ENCODE results near the gene FMO2.
A peak's percentile ranks its signal among the peaks of the same experiment; 100 is the strongest.
"Not testable (repeated sequence)": the region's sequence is repeated elsewhere in the genome, so short reads cannot be mapped to it uniquely, and the experiment has no call there.

The FMO2 gene

DNA sequence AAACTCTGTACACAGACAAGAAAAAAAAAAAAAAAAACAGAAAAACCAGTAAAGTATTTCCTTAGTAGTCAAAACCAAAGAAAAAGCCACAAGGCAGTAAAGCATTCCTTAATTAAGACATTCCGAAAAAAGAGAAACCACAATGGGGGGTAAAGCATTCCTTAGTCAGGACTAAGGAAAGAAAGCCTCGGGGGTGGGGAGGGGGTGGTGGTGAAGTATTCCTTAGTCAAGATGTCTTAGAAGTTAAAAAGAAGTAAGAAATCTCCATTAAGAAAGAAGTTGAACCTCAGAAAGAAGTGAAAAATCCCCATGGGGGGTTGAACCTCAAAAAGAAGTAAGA lies 35.0 kb downstream of the FMO2 start:
- no peak for DNase-seq

DNA sequence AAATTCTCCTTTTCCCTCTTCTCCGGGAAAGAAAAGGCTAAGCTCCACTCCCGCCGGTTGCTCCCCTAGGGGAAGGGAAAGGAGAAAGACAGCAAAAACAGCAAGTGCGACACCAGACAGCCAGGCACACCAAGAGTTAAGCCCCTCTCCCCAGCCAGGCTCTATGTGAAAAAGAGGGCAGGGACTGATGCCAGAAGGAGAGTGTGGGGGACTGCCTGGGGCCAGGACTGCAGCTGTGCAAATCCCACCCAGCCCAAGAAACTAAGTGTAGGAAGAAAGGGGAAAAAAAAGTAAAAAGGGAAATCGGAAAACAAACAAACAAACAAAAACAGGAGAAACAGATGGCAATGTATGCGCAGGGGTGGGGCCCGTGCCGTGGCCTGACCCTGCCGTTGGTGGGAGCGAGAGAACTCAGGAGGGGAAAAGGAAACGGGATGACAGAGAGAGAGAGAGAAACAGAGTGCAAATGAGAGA lies 35.5 kb downstream of the FMO2 start:
- DNase-seq: no peak

DNA sequence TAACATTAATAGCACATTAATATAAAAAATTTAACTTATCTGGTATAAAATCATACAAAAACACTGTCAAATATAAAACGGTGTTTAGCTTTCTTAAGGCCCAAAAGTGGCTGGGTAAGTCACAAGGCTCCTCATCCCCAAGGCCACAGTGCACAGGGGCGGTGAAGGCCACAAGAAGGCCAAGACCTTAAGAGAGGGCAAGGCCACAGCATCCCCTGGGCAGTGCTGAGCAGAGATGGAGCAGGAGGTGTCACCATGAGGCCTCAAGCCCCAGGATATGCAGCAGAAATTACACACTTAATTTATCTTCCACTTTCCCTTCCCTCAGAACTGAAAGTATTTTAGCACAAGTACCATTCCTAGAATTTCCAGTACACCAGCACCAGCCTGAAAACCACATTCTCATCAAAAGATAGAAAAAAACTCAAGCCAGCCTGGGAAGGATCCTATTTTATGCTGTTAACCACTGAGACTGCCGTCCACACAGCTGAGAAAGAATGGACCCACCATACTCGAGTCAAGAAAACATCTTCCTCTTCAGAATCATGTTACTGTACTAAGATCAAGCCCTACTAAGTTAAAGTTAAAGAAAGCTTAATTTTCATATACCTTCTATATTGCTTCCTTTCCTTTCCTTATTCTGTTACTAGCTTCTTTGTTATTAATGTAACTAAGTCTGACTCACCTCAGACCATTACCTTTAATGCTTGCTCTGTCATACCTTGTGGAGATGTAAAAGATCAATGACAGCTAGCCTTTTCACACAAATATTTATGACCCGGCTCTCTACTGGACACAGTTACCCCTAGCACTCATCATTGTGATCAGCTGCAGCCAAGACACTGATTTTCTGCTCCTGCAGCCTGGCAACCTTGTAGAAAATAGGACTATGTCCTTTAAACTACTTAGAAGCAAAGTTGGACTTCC lies 36.8 kb downstream of the FMO2 start:
- DNase-seq: no peak

DNA sequence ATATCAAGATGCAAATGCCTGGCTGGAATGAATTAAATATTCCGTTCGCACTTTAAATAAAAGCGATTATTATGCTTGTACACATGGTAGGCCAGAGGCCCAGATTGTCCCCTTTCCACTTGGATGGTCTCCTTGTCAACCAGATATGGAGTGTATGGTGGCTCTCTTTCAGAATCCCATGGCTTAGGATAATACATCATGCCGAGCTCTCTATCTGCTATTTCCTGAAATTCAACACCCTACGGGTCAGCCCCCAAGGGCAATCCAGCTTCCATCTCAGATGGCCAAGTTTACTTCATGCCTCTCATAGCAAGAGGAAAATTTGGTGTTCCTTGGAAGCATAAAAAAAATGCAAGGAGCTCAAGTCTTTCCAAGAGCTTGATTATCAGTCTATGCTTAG lies 37.8 kb downstream of the FMO2 start:
- DNase-seq: no peak

DNA sequence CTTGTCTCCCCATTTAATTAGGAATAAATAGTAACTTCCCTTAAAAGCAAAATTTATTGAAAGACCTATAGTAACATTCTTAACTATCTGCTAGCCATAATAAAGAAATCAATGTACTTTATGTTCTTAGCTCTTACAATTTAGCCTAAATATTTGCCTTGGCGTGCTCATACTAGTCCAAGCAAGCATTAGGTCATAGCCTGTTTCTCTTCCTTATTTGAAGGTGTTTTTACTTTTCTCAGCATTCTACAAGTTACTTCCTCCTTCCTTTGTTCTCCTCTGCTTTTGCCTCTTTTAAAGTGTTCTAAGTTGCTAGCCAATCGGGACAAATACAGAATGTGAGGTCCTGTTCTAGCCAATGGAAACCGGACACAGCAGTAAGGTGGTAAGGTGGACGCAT lies 39.2 kb downstream of the FMO2 start:
- DNase-seq: not testable (repeated sequence)

DNA sequence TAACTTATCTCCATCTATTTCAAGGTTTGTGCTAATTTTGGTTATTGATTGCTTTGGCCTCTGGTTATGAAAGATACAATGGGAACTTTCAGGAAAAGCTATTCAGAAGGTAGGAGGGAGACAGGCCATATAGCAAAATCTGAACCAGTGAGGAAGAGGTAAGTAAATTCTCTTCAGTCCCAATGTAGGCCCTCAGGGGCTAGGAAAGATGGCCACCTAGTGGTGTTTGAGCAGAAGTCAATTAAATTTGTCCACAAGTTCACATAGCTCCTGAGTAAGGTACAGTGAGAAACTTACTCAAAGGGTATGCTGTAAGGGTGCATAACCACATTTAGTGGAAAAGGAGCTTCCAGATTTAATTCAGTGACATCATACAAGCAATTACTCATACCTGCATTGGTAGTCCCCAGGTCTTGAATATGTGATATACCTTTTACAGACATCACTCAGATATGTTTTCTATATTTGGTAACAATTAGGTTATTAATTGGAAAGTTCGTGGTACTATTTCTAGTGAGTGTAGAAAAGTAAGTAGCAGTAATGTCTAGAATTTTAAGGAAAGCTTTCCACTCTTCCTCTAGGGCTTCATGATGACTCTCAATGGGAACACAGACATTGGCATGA lies 41.8 kb downstream of the FMO2 start:
- DNase-seq: peak; percentile 58

DNA sequence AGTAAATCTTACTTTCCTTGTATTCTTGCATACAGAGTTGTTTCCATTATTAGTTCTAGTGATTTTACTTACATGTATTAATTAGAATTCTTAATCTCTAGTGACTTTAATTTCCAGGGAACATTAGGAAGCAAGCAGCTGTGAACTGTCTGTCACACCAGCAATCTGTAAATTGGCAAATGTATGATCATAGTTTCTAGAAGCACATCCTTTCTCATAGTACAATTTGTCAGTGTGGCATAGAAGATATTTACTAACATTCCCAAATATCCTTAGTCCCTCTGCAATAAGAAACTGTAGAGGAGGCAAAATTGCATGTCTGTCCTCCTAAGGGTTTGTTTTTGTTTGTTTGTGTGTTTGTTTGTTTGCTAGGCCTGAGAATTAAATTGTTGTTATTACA lies 46.2 kb downstream of the FMO2 start:
- no peak for DNase-seq

DNA sequence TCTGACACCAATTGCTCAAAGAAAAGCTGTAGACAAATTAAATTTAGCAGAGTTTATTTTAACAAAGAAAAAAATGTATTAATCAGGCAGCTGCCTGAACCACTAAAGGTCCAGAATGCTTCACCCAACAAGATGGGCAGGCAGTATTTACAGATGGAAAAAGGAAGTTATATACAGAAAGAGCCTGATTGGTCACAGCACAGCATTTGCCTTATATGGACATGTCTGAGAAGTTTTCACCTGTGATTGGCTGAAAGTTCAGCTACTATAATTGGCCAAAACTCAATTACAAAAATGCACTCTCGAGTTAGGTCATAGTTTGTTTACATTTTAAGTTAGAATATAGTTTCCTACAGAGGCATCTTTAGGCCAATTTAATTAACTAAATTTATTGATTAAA lies 48.1 kb downstream of the FMO2 start:
- DNase-seq: no peak

DNA sequence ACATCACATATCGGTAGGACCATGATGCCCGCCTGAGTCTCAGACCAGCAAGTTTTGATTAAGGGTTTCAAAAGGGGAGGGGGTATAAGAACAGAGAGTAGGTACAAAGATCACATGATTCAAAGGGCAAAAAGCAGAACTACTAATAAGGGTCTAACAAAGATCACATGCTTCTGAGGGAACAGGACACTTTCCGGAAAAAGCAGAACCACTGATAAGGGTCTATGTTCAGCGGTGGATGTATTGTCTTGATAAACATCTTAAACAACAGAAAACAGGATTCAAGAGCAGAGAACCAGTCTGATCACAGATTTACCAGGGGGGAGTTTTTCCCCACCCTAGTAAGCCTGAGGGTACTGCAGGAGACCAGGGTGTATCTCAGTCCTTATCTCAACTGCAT lies 51.1 kb downstream of the FMO2 start:
- not testable (repeated sequence) for DNase-seq

DNA sequence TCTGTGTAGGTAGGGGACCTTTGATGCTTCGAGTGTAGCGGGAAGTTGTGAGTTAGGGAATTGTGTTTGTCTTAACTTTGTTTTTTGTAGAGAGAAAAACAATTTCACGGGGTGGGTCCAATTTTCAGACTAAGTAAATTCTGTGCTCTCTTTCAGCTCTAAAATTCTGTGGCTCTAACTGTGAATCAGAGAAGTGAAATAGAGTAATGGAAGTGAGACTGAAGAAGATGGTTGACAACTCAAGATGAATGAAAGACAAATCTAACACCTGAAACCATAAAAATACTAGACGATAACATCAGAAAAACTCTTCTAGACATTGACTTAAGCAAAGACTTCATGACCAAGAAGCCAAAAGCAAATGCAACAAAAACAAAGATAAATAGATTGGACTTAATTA lies 58.8 kb downstream of the FMO2 start:
- DNase-seq: no peak

DNA sequence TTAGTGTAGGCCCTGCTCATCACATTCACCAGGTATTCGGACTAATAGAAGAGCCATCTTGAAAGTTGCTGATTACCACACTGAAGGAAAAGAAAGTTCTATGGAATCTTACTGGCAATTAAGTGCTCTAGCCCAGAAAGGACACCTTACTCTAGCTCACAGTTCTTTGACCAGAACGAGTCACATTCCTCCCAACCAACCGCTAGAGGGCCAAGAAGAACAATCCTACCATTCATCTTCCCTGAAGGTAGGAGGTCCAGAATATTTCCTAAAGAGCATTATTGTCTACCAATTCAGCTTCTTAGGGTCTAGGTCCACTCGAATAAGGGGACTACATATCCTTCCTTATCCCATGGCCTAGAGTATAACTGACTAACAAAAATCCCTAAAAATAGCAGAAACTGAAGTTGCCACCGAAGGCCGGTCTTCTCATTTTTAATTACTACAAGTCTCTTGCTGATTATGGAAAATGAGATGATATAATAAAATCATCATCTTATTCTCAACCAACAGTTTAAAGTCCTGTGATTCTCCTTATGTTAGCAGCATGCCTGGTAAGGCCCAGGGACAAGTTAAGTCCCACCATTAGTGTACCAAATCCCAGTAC lies 60.5 kb downstream of the FMO2 start:
- no peak for DNase-seq

DNA sequence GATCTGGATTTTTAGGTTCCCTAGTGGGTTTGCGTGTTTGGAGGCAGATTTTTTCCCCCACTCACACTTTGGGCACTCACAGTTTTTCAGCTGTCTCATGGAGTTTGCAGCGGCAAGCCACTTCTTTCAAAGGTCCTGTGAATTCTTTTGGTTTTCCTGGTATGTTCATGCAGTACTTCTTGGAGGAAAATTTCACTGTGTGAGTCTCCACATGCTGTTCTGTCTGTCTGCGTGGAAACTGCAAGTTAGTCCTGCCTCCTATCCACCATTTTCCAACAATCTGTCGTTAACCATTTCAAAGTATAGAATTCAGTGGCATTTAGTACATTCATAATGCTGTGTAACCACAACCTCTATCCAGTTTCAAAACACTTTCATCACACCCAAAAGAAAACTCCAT lies 62.4 kb downstream of the FMO2 start:
- no peak for DNase-seq

DNA sequence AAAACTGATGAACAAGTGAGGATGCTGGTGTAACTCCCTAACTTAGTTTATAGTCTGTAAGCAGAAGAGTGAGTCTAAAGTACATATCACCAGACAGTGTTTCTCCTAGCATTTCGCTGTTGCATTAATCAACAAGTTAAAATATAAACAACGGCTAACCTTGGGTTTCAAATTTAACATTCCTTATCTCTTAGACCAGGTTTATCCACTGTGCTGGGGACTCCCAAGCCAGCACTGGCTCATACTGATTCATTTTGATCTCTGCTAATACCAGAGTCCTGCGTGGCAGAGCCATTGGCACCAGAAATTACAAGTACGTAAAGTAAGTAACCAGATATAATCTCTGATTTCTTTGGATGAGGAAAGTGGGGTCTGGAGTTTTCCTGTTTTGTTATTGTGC lies 63.2 kb downstream of the FMO2 start, which contains the start of gene FMO1:
FMO1 (plus strand) TSS at position 193 of the 400 bp plus-strand sequence. CDS start 9,594 bp downstream, outside the sequence.
- no peak for DNase-seq

DNA sequence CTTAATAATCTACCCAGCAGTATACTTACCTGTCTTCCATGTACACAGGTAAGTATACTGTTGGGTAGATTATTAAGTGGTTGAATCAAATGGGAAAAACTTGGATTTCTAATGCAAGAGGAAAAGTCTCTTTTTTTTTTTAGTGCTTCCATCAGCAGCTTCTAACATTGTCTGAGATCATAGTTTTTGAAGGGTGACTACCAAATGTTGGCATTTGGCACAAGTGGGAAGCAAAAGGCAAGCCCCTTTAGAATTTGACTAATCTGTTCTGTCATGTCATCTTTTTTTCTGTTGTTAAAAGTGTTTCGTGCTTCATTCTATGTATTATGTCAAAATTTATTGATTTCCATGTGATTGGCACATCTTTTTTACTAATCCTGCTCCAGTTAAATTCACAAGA lies 63.7 kb downstream of the FMO2 start:
- no peak for DNase-seq

DNA sequence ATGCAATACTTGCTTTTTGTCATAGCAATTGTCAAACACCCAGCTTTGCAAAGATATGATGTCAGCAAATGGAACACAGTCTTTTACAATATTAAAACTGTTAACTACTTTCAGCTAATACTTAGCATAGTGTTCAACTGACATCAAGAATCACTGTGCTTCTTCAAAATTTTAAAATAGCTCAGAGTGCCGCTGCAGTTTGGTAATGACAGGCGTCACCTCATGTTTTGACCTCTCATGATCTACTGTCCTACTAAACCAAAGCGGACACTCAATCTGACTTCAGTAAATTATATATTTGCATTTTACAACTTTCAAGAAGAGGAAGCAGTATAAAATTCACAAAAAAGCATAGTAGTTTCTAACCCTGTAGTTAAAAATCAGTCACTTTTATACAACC lies 65.2 kb downstream of the FMO2 start:
- DNase-seq: no peak

DNA sequence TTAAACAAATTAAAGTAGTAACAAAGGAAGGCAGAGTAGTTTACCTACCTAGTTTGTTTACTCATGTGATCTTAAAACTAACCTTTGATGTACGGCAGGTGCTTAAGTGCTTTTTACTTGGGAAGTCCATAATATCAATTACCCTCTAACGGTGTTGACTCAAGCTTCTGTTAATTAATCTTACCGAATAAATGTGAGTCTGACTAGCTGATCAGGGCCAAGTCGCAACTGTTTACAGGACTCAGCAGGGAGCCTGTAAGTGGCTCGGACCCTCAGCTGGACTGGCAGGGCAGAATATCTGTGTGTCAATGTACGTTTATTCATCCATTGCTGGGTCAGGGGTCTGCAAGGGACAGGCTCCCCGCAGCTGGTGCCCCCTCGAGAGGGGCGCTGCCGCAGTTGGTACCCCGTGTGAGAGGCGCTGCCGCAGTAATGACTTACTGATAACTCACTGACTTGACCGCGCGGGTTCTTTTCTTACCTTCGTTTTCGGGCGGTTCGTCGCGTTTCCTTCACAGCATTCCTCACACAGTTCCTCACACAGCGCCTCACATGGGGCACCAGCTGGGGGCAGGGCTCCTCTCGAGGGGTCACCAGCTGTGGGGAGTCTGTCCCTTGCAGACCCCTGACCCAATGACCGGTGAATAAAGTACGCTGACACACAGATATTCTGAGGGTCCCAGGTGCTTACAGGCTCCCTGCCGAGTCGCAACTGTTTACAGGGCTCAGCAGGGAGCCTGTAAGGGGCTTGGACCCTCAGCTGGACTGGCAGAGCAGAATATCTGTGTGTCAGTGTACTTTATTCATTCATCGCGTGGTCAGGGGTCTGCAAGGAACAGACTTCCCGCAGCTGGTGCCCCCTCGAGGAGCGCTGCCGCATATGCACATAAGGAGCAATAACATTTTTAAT lies 66.2 kb downstream of the FMO2 start:
- peak; percentile 63 for DNase-seq

DNA sequence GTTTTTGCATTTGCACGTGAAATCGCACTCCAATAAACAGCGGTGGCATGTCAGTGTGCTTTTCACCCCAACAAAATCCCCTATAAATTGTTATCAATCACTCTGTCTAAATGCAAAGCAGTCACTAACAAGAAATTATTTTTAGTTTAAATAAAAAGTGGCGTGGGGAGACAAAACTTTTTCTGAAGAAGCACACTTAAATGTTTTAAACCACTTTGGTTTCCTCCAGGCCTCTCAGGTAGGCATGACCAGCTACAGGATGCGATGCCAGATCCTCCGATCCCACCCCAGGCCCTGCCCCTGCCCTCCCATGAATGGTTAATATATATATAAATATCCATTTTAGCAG lies 66.8 kb downstream of the FMO2 start:
- DNase-seq: no peak

DNA sequence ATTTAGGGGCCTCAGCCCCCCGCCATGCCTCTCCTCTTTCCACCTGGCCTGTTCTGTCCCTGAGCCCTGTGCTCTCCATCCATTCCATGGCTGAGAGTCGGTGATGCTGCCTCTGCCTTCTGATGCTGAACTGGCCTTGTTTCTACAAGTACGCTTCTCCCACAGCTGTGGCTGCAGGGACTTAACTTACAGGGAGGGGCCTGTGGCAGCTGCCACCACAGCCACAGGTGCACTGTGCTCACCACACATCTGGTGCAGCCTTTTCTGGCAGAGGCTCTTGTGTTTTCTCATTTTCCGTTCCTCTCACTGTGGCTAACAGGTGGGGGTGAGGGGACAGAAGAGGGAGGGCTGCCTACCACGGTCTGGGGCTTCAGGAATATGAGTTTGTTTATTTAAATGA lies 67.4 kb downstream of the FMO2 start:
- DNase-seq: peak; percentile 50

DNA sequence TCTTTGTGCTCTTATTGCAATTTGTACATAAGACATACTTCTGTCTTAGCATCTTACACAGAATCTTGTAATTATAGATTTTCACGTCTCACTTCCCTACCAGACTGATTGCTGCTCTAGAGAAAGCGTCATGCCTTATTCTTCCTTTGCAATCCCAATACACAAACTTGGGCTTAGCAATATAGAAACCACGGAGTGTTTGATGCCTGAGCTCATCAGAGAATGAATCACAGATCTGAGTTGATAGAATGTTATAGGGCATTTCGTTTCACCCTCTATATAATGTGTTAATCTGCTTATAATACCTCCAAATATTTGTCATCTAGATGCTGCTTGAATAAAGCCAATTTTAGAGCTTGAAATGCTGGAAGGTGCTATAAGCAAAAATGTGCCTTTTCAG lies 69.8 kb downstream of the FMO2 start:
- no peak for DNase-seq

DNA sequence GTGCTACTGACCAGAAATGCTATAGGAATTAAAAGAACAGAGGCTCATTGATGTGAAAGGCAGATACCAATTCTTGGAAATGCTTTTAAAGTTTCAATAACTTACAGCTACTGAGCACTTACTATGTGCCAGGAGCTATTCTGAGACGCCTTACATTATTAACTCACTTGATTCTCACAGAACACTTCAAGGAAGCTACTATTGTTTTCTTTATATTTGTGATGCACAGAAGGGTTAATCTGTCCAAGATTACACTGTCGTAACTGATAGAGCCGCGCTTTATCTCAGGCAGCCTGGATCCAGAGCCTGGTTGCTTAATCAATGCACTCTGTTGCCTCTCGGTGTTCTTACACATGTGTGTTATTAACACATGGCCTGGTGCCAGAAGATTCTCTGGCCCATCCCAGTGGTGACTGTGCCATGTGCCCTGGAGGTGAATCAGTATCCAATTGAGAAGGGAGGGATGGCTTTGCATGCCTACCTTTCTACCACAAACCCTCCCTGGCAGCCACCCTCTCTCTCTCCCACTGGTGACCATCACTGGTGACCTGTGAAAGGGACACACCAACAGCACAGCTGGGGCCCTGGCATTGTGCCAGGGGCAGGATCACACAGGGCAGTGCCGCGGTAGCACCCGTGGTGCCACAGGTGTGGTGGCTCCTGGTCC lies 72.0 kb downstream of the FMO2 start:
- DNase-seq: no peak

DNA sequence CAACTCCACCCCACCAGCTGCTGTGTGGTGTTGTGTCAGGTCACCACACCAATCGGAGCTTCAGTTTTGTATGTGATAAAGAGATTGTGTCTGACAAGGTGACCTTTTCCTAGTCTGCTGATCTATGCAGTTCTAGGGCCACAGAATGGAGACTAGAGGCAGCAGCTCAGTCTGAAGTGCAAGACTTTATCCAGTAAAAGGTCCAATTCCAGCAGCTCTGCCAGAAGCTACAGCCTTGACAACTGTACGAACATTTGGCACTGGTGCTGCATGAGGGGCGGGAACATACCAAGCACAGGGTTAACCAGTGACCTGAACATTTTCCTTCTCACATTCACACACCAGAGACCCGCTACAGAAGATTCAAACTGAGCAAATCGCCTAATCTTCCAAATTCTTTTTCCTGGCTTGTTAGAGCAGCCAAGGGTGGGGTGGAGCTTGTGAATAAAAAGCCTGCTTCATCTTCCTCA lies 72.5 kb downstream of the FMO2 start:
- no peak for DNase-seq

DNA sequence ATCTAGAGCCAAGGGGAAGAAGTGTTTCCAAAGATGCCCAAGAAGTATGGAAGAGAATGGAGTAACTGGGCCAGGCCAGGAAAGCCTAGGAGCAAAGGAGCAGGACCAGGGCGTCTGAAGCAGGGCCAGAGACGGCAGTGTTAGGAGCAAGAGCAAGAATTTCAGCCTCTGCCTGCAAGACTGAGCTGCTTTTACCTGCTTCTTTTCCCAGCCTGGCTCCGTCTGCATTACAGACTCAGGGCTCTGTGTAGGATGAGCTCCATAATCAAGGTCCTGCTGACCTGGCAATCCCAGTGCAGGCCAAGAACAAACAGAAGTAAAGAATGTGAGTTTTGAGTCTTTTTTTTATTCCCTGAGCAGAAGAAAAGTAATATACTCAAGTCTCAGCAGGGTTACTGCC lies 73.3 kb downstream of the FMO2 start:
- no peak for DNase-seq
